Activated CD8-positive, alpha-beta memory T cell treated with anti-CD3 and anti-CD28 coated beads for 1 hour (primary cell): ENCODE results near the gene TAPT1.
"Not testable (repeated sequence)": the region's sequence is repeated elsewhere in the genome, so short reads cannot be mapped to it uniquely, and the experiment has no call there.

Experiments used
- DNase-seq, 2 donors: peaks; one replicate each; pipeline ENCODE4 v3.0.0-alpha.2; 2020; ENCODE audit warnings: low read depth in 1 of 2; ENCODE audit errors: extremely low read depth in 1 of 2

The TAPT1 gene

DNA sequence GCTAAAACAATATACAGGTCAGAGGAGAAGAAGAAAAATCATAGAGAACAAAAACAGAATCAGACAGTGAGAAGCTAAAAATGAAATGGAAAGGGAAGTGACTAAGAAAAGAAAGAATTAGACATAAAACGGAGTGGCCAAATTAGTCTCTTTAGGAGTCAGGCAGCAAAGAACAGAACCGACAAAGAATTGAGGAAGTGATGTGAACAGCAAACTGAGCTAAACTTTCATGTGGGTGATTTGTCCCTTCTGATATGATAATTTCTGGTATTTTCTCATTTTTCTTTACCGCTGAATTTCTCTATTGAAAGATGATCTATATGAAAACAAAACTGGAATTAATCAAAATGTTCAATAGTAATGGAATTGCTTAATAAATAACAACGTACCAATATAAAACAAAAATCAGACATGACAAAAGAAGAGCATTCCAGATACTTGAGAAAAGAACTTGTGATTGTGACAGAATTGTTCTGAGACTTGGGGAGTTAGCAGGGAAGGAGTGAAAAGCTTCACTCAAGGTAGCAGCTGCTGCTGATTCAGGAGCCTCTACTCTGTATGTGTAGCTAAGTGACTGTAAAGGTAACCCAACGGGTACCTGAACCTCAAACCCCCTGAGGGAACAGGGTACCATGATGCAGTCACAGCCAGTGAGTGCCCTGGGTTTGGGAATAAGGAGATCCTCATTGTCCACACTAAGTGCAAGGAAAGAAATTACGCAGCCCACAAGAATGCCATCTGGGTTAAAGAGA lies 8.8 kb downstream of the TAPT1 start:
- no peak for DNase-seq

DNA sequence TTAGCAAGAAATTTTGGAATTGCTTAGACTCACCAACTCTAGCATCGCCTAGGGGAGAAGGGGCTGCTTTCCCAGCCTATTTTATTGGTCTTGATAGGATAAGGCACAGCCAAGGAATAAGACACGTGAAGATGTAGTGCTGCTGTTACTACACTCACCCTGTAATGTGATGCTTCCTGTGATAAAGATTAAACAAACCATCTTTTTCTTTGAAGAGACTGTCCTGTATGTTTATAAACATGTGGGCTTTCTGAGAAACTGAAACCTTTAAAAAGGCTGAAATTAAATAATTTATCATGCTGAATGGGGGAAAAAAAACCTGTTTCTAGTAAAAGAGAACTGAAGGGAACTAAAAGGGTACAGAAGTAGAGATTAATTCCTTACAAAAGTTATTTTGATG lies 13.2 kb downstream of the TAPT1 start:
- no peak for DNase-seq

GRCh38 chr4:16212138-16212782 lies 14.0 kb downstream of the TAPT1 start:
- no peak for DNase-seq

DNA sequence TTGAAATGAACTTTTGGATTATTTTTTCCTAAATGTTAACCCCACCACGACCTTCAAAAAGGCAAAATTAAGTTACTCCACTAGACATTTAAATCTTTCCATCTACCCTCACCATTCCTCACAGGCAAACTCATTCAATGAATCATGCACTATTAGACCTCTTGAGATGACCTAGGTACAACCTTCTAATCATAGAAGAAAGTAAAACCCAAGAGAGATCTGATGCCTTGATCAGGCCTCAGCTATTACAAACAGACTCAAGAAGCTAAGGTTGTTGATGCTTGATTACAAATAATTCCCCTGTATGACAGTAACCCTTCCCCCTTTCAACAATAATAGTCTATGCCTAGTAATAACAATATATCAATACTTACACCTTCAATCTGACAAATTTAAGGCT lies 18.9 kb downstream of the TAPT1 start:
- DNase-seq, result no peak

- DNase-seq, result no peak
Measured at GRCh38 chr4:16206848-16207247, 19.4 kb downstream of the TAPT1 start.

GRCh38 chr4:16206301-16206700 lies 20.0 kb downstream of the TAPT1 start:
- no peak for DNase-seq

GRCh38 chr4:16205298-16206164 lies 20.7 kb downstream of the TAPT1 start:
- no peak for DNase-seq

GRCh38 chr4:16204505-16204904 lies 21.8 kb downstream of the TAPT1 start:
- no peak for DNase-seq

DNA sequence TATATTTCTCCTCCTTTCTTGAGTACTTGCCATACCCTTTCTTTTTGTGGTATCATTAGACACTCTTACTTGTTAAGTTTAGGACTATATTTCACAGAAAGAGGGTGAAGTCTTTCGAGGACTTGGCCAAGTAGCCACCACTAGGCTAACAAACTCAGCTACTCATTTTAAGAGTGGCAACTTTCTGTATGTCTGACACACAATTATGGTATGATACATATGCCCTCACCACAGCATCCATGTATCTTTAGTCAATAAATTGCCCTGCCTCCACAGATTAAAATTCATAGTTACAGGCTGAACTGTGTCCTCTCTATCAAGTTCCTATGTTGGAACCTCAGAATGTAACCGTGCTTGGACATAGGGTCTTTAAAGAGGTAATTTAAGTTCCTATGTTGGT lies 23.2 kb downstream of the TAPT1 start:
- no peak for DNase-seq

- no peak for DNase-seq
Measured at GRCh38 chr4:16202598-16202997, 23.7 kb downstream of the TAPT1 start.

- no peak for DNase-seq
Measured at GRCh38 chr4:16199093-16199492, 27.2 kb downstream of the TAPT1 start.

DNA sequence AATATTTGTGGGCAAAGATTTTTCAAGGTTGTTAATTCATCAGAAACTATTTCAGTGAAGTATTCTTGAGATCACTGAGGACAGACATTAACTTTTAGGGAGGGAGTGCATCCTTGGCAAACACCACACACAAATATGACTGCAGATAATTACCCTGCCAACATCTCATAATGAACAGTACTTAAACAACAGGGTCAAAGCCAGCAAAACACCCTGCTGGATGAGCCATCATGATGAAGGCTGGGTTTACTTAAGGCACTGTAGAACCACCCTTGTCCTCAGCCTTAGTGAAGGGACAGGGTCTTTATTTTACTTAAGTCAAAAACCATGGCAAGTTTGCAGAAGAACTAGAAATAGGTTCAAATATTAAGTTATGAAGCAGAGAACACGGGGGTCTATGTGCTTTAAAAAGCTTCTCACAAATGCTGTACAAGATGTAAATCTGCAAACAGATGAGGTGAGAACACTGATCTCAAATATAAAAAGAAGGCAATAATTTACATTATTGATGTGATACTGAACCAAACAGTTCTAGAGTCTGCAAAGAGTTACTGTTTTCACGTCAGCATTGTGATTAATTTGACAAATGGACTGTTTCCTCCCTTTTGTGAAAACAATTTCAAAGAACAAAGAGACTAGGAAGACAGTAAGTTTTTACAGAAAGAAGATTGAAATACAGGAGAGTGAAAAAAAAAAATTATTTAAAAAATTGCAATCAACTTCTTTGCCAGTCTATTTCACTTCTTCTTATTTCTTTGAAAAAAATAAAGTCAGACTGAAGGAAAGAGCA lies 28.2 kb downstream of the TAPT1 start:
- no peak for DNase-seq

- no peak for DNase-seq
Measured at GRCh38 chr4:16196482-16197393, 29.5 kb downstream of the TAPT1 start.

- DNase-seq, result no peak
Measured at GRCh38 chr4:16195209-16195608, 31.1 kb downstream of the TAPT1 start.

DNA sequence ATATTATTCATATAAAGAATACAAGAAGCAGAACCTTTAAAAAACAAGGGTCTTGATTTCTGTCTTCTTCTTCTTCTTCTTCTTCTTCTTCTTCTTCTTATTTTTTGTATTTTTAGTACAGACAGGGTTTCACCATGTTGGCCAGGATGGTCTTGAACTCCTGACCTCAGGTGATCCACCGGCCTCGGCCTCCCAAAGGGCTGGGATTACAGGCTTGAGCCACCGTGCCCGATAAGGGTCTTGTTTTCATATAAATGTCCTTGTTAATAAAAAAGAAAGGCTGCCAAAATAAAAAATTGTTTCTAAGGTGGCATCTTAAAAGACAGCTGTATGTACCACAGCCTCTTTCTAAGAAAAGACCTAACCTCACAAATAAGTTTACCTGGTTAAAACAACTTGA lies 31.5 kb downstream of the TAPT1 start:
- not testable (repeated sequence) for DNase-seq

GRCh38 chr4:16194214-16194613 lies 32.1 kb downstream of the TAPT1 start:
- no peak for DNase-seq

DNA sequence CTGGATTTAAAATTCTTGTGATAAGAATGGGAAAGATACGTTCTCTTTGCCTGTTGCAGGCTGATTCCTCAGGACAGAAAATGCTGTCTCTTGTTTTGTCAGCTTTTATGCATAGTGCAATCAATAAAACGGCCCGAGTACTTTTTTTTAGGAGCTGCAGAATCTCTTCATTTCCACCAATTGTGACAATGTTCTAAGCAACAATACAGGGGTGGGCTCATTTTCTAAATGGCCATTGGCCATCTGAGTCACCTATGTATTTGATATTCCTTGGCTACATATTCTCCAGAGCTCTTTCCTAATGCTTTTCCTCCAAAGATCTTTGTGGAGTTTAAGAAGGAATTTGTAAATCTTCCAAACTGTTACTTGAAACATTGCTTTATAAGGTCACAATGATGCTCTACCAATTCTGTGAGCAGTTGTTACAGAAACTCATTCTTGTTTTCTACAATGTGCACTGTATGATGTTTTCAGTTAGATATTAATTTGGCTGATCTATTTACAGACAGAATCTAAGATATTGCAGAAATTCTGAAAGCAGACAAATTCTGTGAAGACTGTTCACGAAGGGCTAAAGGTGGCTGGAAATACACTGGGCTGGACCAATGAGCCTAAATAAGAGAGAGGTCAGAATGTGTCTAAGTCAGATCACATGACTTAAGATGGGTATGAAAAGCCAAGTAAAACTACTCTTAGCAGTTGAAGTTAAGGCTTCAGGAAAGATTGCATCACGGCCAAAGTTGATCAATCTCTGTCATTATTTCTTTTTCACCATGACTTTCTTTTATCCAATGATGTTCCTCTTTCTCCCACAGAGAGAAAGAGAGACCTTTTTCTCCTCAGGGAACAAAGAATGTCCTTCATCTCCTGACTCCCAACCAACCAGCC lies 33.4 kb downstream of the TAPT1 start:
- DNase-seq, result no peak

GRCh38 chr4:16192057-16192456 lies 34.2 kb downstream of the TAPT1 start:
- DNase-seq, result no peak

- no peak for DNase-seq
Measured at GRCh38 chr4:16187455-16187854, 38.8 kb downstream of the TAPT1 start.
